Activated CD8-positive, alpha-beta T cell treated with anti-CD3 and anti-CD28 coated beads for 36 hours (primary cell): Measurements from ENCODE around the gene CCDC116. TPM values are rescaled to one million over a fixed set of nuclear protein-coding genes. Genes with fewer than 3 reads are reported as not detected.
A peak's percentile ranks its signal among the peaks of the same experiment; 100 is the strongest.
"Not testable (repeated sequence)": the region's sequence is repeated elsewhere in the genome, so short reads cannot be mapped to it uniquely, and the experiment has no call there.

Experiments
- ATAC-seq: fragments of 200-7000 bp; cut with Tn5 transposase; one replicate; pipeline ENCODE4 v1.10.0; 2021; ENCODE audit warnings: mild to moderate bottlenecking, moderate library complexity
- CTCF ChIA-PET: fragments of 350-600 bp; sonication (Branson Sonifier 250); formaldehyde crosslinking; loops from one replicate; lab custom pipeline; 2021; ENCODE audit warnings: antibody characterized with exemption; lab: Charles Lee
- POLR2A ChIA-PET: fragments of 350-600 bp; sonication (Branson Sonifier 250); formaldehyde crosslinking; loops from one replicate; lab custom pipeline; 2021; ENCODE audit warnings: antibody characterized with exemption; lab: Charles Lee
- DNase-seq: peaks from one replicate; pipeline ENCODE4 v3.0.0-alpha.2; 2020
- H3K27ac Mint-ChIP-seq: one replicate; pipeline ENCODE4 v1.8.0; 2021; ENCODE audit warnings: mild to moderate bottlenecking, mixed read lengths
- H3K27me3 Mint-ChIP-seq: one replicate; pipeline ENCODE4 v1.8.0; 2021; ENCODE audit warnings: mixed read lengths
- H3K36me3 Mint-ChIP-seq: one replicate; pipeline ENCODE4 v1.8.0; 2021; ENCODE audit warnings: low read depth, mixed read lengths
- H3K4me1 Mint-ChIP-seq: one replicate; pipeline ENCODE4 v1.8.0; 2021; ENCODE audit warnings: low read depth, mixed read lengths
- H3K4me3 Mint-ChIP-seq: one replicate; pipeline ENCODE4 v1.8.0; 2021; ENCODE audit warnings: mild to moderate bottlenecking, moderate library complexity, mixed read lengths
- H3K9me3 Mint-ChIP-seq: one replicate; pipeline ENCODE4 v1.8.0; 2021; ENCODE audit warnings: mixed read lengths
- CTCF ChIP-seq: fragments of 200-600 bp; IDR thresholded peaks from one replicate; pipeline ENCODE4 v1.8.0; 2022; ENCODE audit warnings: antibody characterized with exemption, mild to moderate bottlenecking
- intact Hi-C: fragments of 100-400 bp; cut with micrococcal nuclease; formaldehyde crosslinking; loops from one replicate; pipeline ENCODE4 v1.10.0; 2022
- total RNA-seq, 2 experiments: library from RNA; stranded (reverse); gene quantifications; one replicate each; pipeline ENCODE4 v1.2.3, GENCODE V29; 2021

The CCDC116 gene
- total RNA-seq, 2 experiments from 2014 or later, result 0.45 TPM; not detected in 1

GRCh38 chr22:21606775-21607174 is 25.8 kb upstream of the CCDC116 start:
- ATAC-seq, result no peak
- no peak for TF ChIP-seq CTCF

GRCh38 chr22:21609556-21610157 is 22.9 kb upstream of the CCDC116 start:
- H3K27ac Mint-ChIP-seq, H3K9me3 Mint-ChIP-seq, DNase-seq, intact Hi-C loops, H3K4me3 Mint-ChIP-seq, ATAC-seq, H3K27me3 Mint-ChIP-seq: not testable (repeated sequence)
- POLR2A ChIA-PET, result interaction anchor here (0.8 to 1.6 kb wide), 3 partner anchors 15 to 33 kb away, joined by 3 to 7 read pairs (median 3); no protein-coding TSS in a partner anchor
- Mint-ChIP-seq H3K4me1 (peaks cover 23% of the 10 kb centered on the region), H3K36me3 (peaks cover 26% of the 10 kb centered on the region)
- CTCF ChIA-PET, result interaction anchor here (1.2 to 2.4 kb wide), 3 partner anchors 12 to 20 kb away, joined by 3 to 7 read pairs (median 4); no protein-coding TSS in a partner anchor

More at GRCh38 chr22:21606775-21607174, 25.8 kb upstream of the CCDC116 start:
- Mint-ChIP-seq H3K4me3 (no peak overlapping the region), H3K27ac (peak overlapping the region; percentile 52), H3K9me3 (no peaks in the 10 kb centered on the region), H3K4me1 (peaks cover 23% of the 10 kb centered on the region), H3K27me3 (no peaks in the 10 kb centered on the region), H3K36me3 (peaks cover 12% of the 10 kb centered on the region)
- ChIA-PET CTCF (interaction anchor here (2.0 kb wide), 1 partner anchor 16 kb away, joined by 6 read pairs; no protein-coding TSS in a partner anchor), POLR2A (interaction anchor here (0.6 to 1.5 kb wide), 3 partner anchors 14 to 40 kb away, joined by 3 to 4 read pairs (median 4); no protein-coding TSS in a partner anchor)
- intact Hi-C loops, result no loop called here
- no peak for DNase-seq

- H3K27me3 Mint-ChIP-seq, result no peaks in the 10 kb centered on the region
- peaks cover 26% of the 10 kb centered on the region for H3K36me3 Mint-ChIP-seq
- peaks cover 22% of the 10 kb centered on the region for H3K4me1 Mint-ChIP-seq
- no peak overlapping the region for H3K4me3 Mint-ChIP-seq
- DNase-seq (no peak), ATAC-seq (no peak)
- H3K9me3 Mint-ChIP-seq, result no peaks in the 10 kb centered on the region
- no peak for TF ChIP-seq CTCF
- intact Hi-C loops, result no loop called here
- H3K27ac Mint-ChIP-seq, result peak overlapping the region; percentile 52
- ChIA-PET POLR2A (interaction anchor here (0.6 kb wide), 1 partner anchor 52 kb away, joined by 4 read pairs; no protein-coding TSS in a partner anchor), CTCF (interaction anchor here (1.2 to 2.4 kb wide), 3 partner anchors 13 to 18 kb away, joined by 4 to 7 read pairs (median 6); no protein-coding TSS in a partner anchor)
Measured at GRCh38 chr22:21611210-21611977, 21.2 kb upstream of the CCDC116 start.

GRCh38 chr22:21612858-21613257 is 19.7 kb upstream of the CCDC116 start:
- ChIA-PET CTCF (interaction anchor here (1.2 to 2.1 kb wide), 3 partner anchors 10 to 17 kb away, joined by 3 to 6 read pairs (median 3); no protein-coding TSS in a partner anchor), POLR2A (interaction anchor here (1.9 kb wide), 1 partner anchor 12 kb away, joined by 5 read pairs; no protein-coding TSS in a partner anchor)
- intact Hi-C loops, result no loop called here
- no peak overlapping the region for H3K4me3 Mint-ChIP-seq
- H3K27ac Mint-ChIP-seq, result no peak overlapping the region
- no peaks in the 10 kb centered on the region for H3K27me3 Mint-ChIP-seq
- no peaks in the 10 kb centered on the region for H3K9me3 Mint-ChIP-seq
- no peak for ATAC-seq
- peaks cover 23% of the 10 kb centered on the region for H3K36me3 Mint-ChIP-seq
- DNase-seq, result no peak
- TF ChIP-seq CTCF, result no peak
- peaks cover 13% of the 10 kb centered on the region for H3K4me1 Mint-ChIP-seq

GRCh38 chr22:21613553-21614233 is 18.9 kb upstream of the CCDC116 start:
- DNase-seq (no peak), ATAC-seq (no peak)
- Mint-ChIP-seq H3K4me1 (peaks cover 12% of the 10 kb centered on the region), H3K9me3 (no peaks in the 10 kb centered on the region), H3K36me3 (peaks cover 23% of the 10 kb centered on the region), H3K27ac (no peak overlapping the region), H3K4me3 (no peak overlapping the region), H3K27me3 (no peaks in the 10 kb centered on the region)
- POLR2A ChIA-PET, result interaction anchor here (1.6 to 1.9 kb wide), 2 partner anchors 11 to 38 kb away, joined by 3 to 5 read pairs; no protein-coding TSS in a partner anchor
- intact Hi-C loops, result no loop called here
- CTCF ChIA-PET, result interaction anchor here (0.7 to 1.7 kb wide), 6 partner anchors 10 to 33 kb away, joined by 3 to 8 read pairs (median 3); no protein-coding TSS in a partner anchor
- TF ChIP-seq CTCF, result no peak
